H7 (cell line): ENCODE results near the gene RNF212. TPM values are rescaled to one million over a fixed set of nuclear protein-coding genes. Genes with fewer than 3 reads are reported as not detected.
A peak's percentile ranks its signal among the peaks of the same experiment; 100 is the strongest.

Experiments
- DNase-seq: peaks from one replicate; pipeline ENCODE4 v3.0.0; 2012
- H3K27me3 ChIP-seq: 2 replicates; pipeline ENCODE4 v1.6.0; 2011; ENCODE audit warnings: mild to moderate bottlenecking, low read length; ENCODE audit not compliant: control insufficient read depth, insufficient read depth
- H3K36me3 ChIP-seq: replicated peaks from 2 replicates; pipeline ENCODE4 v1.5.1; 2011; ENCODE audit warnings: low read length; ENCODE audit not compliant: control insufficient read depth, insufficient read depth
- H3K4me3 ChIP-seq: 2 replicates; pipeline ENCODE4 v1.5.1; 2011; ENCODE audit warnings: low read depth, mild to moderate bottlenecking, control low read depth, low read length, moderate library complexity; ENCODE audit not compliant: insufficient read depth
- total RNA-seq: library from RNA; depleted of rRNA; stranded (reverse); fragments of >200 nt; shearing (Covaris generic); gene quantifications from 2 replicates; pipeline ENCODE4 v1.2.3, GENCODE V29; 2014; rRNA removed

RNF212 gene
- total RNA-seq, 1 experiment from 2014 or later, result 59.8 TPM

DNA sequence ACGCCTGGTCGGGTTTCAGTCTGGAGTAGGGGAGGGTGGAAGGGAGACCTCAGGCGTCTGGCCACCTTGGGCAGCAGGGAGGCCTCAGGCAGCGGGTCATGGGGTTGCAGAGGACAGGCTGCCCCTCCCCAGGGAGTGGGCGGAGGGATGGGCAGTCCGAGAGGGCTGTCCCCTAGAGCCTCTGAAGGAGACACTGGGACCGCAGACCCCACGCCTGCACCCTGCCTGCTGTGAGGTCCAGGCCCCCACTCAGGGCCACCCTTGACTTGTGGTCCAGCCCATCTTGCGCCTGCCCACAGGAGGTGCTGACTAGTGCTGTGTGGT lies 85.5 kb downstream of the RNF212 start:
- H3K4me3 ChIP-seq, result no peak overlapping the region
- H3K36me3 ChIP-seq, result peaks cover 8% of the 10 kb centered on the region
- no peak for DNase-seq
- H3K27me3 ChIP-seq, result no peaks in the 10 kb centered on the region

DNA sequence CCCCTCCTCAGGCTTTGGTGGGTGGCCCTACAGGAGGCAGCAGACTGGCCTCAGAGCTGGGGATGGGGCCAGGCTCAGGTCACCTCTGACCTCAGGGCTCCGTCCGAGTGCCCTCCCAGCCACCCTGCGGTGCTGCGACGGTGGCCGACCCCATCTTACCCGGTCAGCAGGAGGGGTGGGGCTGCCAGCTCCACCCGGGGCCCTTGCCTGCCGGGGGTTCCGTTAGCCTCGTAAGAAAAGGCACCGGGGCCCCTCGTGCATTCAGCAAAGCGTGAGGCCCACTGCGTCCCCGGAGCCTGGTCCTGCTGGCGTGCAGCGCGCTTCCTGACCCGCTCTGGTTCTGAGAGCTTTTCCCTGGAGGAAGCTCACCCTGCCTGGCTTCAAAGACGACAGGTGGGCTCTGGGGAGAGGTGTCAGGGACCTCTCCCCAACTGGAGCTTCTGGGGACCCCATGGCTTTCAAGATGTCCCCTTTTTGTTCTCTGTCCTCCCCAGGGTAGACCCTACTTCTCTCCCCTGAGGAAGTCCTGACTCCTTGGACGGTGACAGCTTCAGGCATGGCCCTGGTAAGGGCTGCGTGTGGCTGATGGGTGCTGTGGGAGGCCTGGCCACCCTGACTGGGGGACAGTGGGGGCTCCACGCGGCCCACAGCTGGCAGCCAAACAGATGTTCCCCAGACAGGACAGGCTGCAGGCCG lies 86.0 kb downstream of the RNF212 start:
- H3K36me3 ChIP-seq, result peaks cover 8% of the 10 kb centered on the region
- H3K27me3 ChIP-seq, result no peaks in the 10 kb centered on the region
- no peak overlapping the region for H3K4me3 ChIP-seq
- DNase-seq, result no peak

DNA sequence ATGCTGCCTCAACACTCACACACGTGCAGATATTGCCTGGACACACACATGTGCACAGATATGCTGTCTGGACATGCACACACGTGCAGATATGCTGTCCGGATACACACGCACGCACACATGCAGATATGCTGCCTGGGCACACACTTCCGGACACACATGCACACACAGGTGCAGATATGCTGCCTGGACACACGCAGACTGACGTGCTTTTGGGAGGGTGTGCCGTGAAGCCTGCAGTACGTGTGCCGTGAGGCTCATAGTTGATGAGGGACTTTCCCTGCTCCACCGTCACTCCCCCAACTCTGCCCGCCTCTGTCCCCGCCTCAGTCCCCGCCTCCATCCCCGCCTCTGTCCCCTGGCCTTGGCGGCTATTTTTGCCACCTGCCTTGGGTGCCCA lies 87.2 kb downstream of the RNF212 start:
- no peak overlapping the region for H3K4me3 ChIP-seq
- no peak for DNase-seq

DNA sequence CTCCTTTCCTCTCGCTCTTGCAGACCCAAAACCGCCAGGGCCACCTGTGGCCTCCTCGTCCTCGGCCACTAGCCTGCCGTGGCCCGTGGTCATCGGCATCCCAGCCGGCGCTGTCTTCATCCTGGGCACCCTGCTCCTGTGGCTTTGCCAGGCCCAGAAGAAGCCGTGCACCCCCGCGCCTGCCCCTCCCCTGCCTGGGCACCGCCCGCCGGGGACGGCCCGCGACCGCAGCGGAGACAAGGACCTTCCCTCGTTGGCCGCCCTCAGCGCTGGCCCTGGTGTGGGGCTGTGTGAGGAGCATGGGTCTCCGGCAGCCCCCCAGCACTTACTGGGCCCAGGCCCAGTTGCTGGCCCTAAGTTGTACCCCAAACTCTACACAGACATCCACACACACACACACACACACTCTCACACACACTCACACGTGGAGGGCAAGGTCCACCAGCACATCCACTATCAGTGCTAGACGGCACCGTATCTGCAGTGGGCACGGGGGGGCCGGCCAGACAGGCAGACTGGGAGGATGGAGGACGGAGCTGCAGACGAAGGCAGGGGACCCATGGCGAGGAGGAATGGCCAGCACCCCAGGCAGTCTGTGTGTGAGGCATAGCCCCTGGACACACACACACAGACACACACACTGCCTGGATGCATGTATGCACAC lies 88.3 kb downstream of the RNF212 start:
- H3K4me3 ChIP-seq, result no peak overlapping the region
- no peak for DNase-seq
- H3K36me3 ChIP-seq, result peaks cover 8% of the 10 kb centered on the region
- no peaks in the 10 kb centered on the region for H3K27me3 ChIP-seq

More for the DNA sequence above, 87.2 kb downstream of the RNF212 start:
- peaks cover 8% of the 10 kb centered on the region for H3K36me3 ChIP-seq
- H3K27me3 ChIP-seq, result no peaks in the 10 kb centered on the region

DNA sequence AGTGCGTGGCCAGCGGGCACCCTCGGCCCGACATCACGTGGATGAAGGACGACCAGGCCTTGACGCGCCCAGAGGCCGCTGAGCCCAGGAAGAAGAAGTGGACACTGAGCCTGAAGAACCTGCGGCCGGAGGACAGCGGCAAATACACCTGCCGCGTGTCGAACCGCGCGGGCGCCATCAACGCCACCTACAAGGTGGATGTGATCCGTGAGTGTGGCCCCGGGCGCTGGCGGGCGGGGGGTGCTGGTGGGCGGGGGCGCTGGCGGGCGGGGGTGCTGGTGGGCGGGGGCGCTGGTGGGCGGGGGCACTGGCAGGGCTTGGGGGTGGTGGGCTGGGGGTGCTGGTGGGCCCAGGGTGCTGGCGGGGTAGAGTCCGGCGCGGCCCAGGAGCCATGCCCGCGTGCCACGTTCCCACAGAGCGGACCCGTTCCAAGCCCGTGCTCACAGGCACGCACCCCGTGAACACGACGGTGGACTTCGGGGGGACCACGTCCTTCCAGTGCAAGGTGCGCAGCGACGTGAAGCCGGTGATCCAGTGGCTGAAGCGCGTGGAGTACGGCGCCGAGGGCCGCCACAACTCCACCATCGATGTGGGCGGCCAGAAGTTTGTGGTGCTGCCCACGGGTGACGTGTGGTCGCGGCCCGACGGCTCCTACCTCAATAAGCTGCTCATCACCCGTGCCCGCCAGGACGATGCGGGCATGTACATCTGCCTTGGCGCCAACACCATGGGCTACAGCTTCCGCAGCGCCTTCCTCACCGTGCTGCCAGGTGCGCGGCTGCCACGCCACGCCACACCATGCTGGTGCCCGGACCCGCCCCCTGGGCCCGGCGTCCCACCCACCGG lies 89.2 kb downstream of the RNF212 start:
- H3K36me3 ChIP-seq, result peaks cover 8% of the 10 kb centered on the region
- H3K27me3 ChIP-seq, result no peaks in the 10 kb centered on the region
- H3K4me3 ChIP-seq, result no peak overlapping the region
- DNase-seq, result peak; percentile 63

DNA sequence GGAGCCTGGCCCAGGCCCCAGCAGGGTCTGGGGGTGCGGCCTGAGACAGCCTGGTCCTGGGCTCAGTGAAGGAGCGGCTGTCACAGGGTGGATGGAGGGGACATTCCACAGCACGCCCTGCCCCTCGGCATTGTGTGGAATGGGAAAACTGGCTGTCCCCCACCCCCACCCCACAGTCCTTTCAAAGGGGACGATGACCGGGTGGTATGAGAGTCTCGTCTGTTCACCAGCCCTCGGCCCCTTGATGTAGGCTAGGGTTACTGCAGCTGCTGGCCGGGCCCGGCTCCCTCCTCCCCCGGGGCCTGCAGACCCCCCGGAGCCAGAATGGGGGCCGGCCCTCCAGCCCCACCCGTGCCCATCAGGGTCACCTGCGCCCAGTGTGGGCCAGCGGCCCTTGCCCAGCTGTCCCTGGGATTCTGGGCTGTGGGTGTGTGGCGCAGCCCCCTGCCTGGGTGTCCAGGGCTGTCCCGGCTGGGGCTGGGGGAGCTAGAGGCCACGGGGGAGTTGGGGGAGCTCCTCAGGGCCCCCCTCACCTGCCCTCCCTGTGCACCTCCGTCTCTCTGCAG lies 90.2 kb downstream of the RNF212 start:
- Histone ChIP-seq H3K27me3 (no peaks in the 10 kb centered on the region), H3K4me3 (no peak overlapping the region), H3K36me3 (peaks cover 8% of the 10 kb centered on the region)
- DNase-seq, result peak; percentile 67

DNA sequence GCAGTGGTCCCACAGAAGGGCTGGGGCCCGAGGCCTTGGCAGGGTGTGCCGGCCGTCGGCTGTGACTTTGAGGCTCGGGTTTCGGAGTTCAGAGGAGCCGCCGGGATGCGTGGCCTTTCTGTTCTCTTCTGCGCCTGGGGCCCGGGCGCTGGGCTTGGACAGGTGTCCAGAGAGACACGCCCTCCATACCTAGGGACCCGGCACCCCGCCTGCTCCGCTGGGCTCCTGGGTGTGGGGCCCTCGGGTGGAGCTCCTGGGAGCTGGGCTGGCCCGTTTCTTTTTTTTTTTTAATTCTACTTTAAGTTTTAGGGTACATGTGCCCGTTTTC lies 90.7 kb downstream of the RNF212 start:
- no peaks in the 10 kb centered on the region for H3K27me3 ChIP-seq
- peak; percentile 69 for DNase-seq

DNA sequence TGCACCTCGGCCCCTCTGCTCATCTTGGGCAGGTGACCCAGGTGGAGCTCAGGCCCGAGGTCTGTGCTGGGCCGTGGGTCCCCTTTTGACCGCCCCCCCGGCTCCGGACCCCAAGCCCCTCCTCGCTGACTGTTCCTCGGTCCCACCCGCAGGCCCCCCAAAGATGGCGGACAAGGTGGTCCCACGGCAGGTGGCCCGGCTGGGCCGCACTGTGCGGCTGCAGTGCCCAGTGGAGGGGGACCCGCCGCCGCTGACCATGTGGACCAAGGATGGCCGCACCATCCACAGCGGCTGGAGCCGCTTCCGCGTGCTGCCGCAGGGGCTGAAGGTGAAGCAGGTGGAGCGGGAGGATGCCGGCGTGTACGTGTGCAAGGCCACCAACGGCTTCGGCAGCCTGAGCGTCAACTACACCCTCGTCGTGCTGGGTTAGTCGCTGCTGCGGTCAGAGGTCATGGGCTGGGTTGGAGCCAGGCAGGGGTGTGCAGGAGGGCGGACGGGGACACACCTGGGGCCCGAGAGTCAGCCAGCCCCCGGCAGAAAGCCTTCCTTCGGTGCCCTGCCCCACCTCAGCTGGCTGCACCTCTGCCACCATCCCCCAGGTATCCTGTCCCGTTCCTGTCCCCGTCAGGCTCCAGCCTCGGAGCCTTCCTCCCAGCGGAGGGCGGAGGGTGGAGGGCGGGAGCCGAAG lies 91.2 kb downstream of the RNF212 start:
- H3K36me3 ChIP-seq, result peaks cover 8% of the 10 kb centered on the region
- peak; percentile 69 for DNase-seq
- no peak overlapping the region for H3K4me3 ChIP-seq

More for the DNA sequence above, 90.7 kb downstream of the RNF212 start:
- H3K36me3 ChIP-seq, result peaks cover 8% of the 10 kb centered on the region
- no peak overlapping the region for H3K4me3 ChIP-seq

More for the DNA sequence above, 91.2 kb downstream of the RNF212 start:
- H3K27me3 ChIP-seq, result no peaks in the 10 kb centered on the region

Other genes with a start within 250 kb of the RNF212 start
- gene GAK, start 181.2 kb downstream of the RNF212 start, total RNA-seq, result 77.4 and 85.1 TPM in 2 replicates
- gene TMEM175, start 181.1 kb downstream of the RNF212 start, total RNA-seq, result 6.5 and 8.4 TPM in 2 replicates
- 19.4 and 26.7 TPM in 2 replicates for gene DGKQ, start 140.0 kb downstream of the RNF212 start, total RNA-seq
- 4.6 TPM in 2 replicates for gene IDUA, start 126.5 kb downstream of the RNF212 start, total RNA-seq
- 0.03 and 0.30 TPM in 2 replicates for gene SLC26A1, start 120.2 kb downstream of the RNF212 start, total RNA-seq
- gene FGFRL1, start 101.9 kb downstream of the RNF212 start, total RNA-seq, result 23.3 and 39.1 TPM in 2 replicates
- 0.62 and 2.5 TPM in 2 replicates for gene SPON2, start 59.0 kb upstream of the RNF212 start, total RNA-seq
- gene CTBP1, start 135.6 kb upstream of the RNF212 start, total RNA-seq, result 267 and 360 TPM in 2 replicates
- 65.4 and 80.6 TPM in 2 replicates for gene MAEA, start 176.3 kb upstream of the RNF212 start, total RNA-seq
- 12.6 and 16.1 TPM in 2 replicates for gene UVSSA, start 233.6 kb upstream of the RNF212 start, total RNA-seq